Amygdala (tissue), 56 donors: ENCODE results near the gene RNF13.
A peak's percentile ranks its signal among the peaks of the same experiment; 100 is the strongest.

Experiments
- DNase-seq, 56 donors: peaks; one replicate each; lab custom pipeline; 2025; lab: John Stamatoyannopoulos, UW

The RNF13 gene

GRCh38 chr3:149812606-149813366, at the start of gene RNF13:
TSS of gene RNF13 (plus strand) at chr3:149813215. CDS start at chr3:149846027, 32,812 bp downstream.
- DNase-seq = peak; percentile 56 to 99 (median 97)

- no peak for DNase-seq
Observed at GRCh38 chr3:149763565-149764195, 49.3 kb upstream of the RNF13 start.

GRCh38 chr3:149764302-149764701, 48.7 kb upstream of the RNF13 start:
- DNase-seq = no peak

- peak in 5 of 56 donors; percentile 10 to 75 (median 21) for DNase-seq
Observed at GRCh38 chr3:149765762-149766334, 47.2 kb upstream of the RNF13 start.

GRCh38 chr3:149767720-149768119, 45.3 kb upstream of the RNF13 start:
- peak in 55 of 56 donors; percentile 11 to 93 (median 66) for DNase-seq

- no peak for DNase-seq
Observed at GRCh38 chr3:149768704-149769103, 44.3 kb upstream of the RNF13 start.

GRCh38 chr3:149770246-149770645, 42.8 kb upstream of the RNF13 start:
- DNase-seq = no peak

GRCh38 chr3:149771652-149772271, 41.3 kb upstream of the RNF13 start:
- peak in 8 of 56 donors; percentile 0 to 57 (median 10) for DNase-seq

- DNase-seq = no peak
Observed at GRCh38 chr3:149772861-149773260, 40.2 kb upstream of the RNF13 start.

GRCh38 chr3:149776170-149776569, 36.8 kb upstream of the RNF13 start:
- DNase-seq = no peak

GRCh38 chr3:149777414-149778214, 35.4 kb upstream of the RNF13 start:
- no peak for DNase-seq

- DNase-seq = no peak
Observed at GRCh38 chr3:149781211-149781610, 31.8 kb upstream of the RNF13 start.

- no peak for DNase-seq
Observed at GRCh38 chr3:149781741-149782140, 31.3 kb upstream of the RNF13 start.

GRCh38 chr3:149783576-149783975, 29.4 kb upstream of the RNF13 start:
- DNase-seq = no peak

GRCh38 chr3:149784064-149784704, 28.8 kb upstream of the RNF13 start:
- DNase-seq = no peak

GRCh38 chr3:149790268-149790667, 22.7 kb upstream of the RNF13 start:
- no peak for DNase-seq

GRCh38 chr3:149790698-149791097, 22.3 kb upstream of the RNF13 start:
- no peak for DNase-seq

- no peak for DNase-seq
Observed at GRCh38 chr3:149792452-149793270, 20.4 kb upstream of the RNF13 start, which contains the start of gene ANKUB1. TSS of gene ANKUB1 (minus strand) at chr3:149792554. CDS start at chr3:149792366, 188 bp downstream.

- DNase-seq = no peak
Observed at GRCh38 chr3:149796026-149796425, 17.0 kb upstream of the RNF13 start.
